Upper lobe of left lung (tissue), 6 donors: ENCODE measurements around the gene CASS4. TPM values are rescaled to one million over a fixed set of nuclear protein-coding genes. Genes with fewer than 3 reads are reported as not detected.
A peak's percentile ranks its signal among the peaks of the same experiment; 100 is the strongest.

Experiments used
- ATAC-seq, 2 donors: fragments of 200-7000 bp; cut with Tn5 transposase; one replicate each; pipeline ENCODE4 v1.9.1; 2022; ENCODE audit warnings: mild to moderate bottlenecking in 2 of 2, moderate library complexity in 2 of 2; ENCODE audit not compliant: low FRiP score in 2 of 2
- DNase-seq, 2 donors: peaks; one replicate each; pipeline ENCODE4 v3.0.0-alpha.2; 2019 to 2020
- H3K27ac ChIP-seq, 4 donors: fragments of 200-600 bp; sonication (generic); one replicate each; pipeline ENCODE4 v1.5.1; 2016 to 2019
- H3K27me3 ChIP-seq, 4 donors: fragments of 200-600 bp; sonication (generic); one replicate each; pipeline ENCODE4 v1.5.1; 2017 to 2019
- H3K36me3 ChIP-seq, 4 donors: fragments of 200-600 bp; sonication (generic); one replicate each; pipeline ENCODE4 v1.5.1; 2016 to 2019
- H3K4me1 ChIP-seq, 4 donors: fragments of 200-600 bp; sonication (generic); one replicate each; pipeline ENCODE4 v1.5.1; 2018 to 2019
- H3K4me3 ChIP-seq, 4 donors: fragments of 200-600 bp; sonication (generic); one replicate each; pipeline ENCODE4 v1.5.1; 2017 to 2019; ENCODE audit warnings: mild to moderate bottlenecking in 2 of 4, moderate library complexity in 1 of 4
- H3K9me3 ChIP-seq, 4 donors: fragments of 200-600 bp; sonication (generic); one replicate each; pipeline ENCODE4 v1.5.1; 2018 to 2019
- EP300 ChIP-seq, 4 donors: sonication (generic); formaldehyde crosslinking; IDR thresholded peaks; one replicate each; pipeline ENCODE4 v1.5.1; 2017; ENCODE audit warnings: antibody characterized with exemption in 4 of 4, control low read depth in 2 of 4
- POLR2A ChIP-seq, 4 donors: fragments of 450-650 bp; IDR thresholded peaks; one replicate each; pipeline ENCODE4 v1.5.1; 2016 to 2017; ENCODE audit warnings: antibody characterized with exemption in 4 of 4, mild to moderate bottlenecking in 2 of 4
- POLR2AphosphoS5 ChIP-seq, 2 donors: sonication (generic); formaldehyde crosslinking; IDR thresholded peaks; one replicate each; pipeline ENCODE4 v1.5.1; 2017; ENCODE audit warnings: antibody characterized with exemption in 2 of 2
- WGBS, 2 donors: methylation state at CpG; one replicate each; pipeline ENCODE4 v1.1.5; 2017 to 2018; 5-methylcytosine and 5-hydroxymethylcytosine counted together
- total RNA-seq, 6 donors: library from RNA; depleted of rRNA in 4 of 6; stranded (reverse); fragments of >200 nt in 4 of 6; gene quantifications; one replicate each; pipeline versions ENCODE4 v1.1.0 to v1.2.1, GENCODE V29; 2016 to 2021
- TF ChIP-seq, protein P1 (sequence below), 6 experiments: fragments of 450-650 bp in 4 of 6; fragments of 200-600 bp in 2 of 6; sonication (generic) in 2 of 6; IDR thresholded peaks; one replicate each; pipeline ENCODE4 v1.5.1; 2016 to 2019; ENCODE audit warnings: antibody characterized with exemption in 6 of 6
- donor health status: DM: no; HTN: no; CAD: no; lungs with moderate emphysema.
- donor health status: DM: no; HTN: yes; CAD: no; lungs with severe emphysema.

CASS4 gene
- total RNA-seq, 6 donors from 2014 or later, result 13.4 to 31.4 (median 19.5) TPM

DNA sequence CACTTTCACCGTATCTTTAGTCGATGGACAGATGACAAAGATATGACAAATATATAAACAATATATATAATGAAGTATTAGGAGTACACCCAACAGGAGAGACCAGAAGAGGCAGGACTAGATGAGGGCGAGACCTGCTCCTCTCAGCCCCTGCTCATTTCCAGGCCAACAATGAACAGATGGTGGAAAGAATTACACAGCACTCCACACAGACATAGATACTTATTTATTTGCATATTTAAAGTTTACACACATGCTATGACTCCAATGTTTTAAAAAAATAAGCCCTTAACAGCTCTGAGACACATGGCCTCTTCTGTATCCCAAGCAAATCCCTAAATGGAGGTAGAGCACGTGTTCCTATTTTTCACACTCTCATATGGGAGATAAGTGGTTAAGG is 42.9 kb upstream of the CASS4 start:
- H3K36me3 ChIP-seq, result peaks cover 11 to 53% (median 35%) of the 10 kb centered on the region in 4 donors
- ATAC-seq (no peak), DNase-seq (no peak)
- no peak overlapping the region for H3K4me3 ChIP-seq
- H3K4me1 ChIP-seq, result no peaks in the 10 kb centered on the region
- WGBS, 2 donors, result 91 to 94% methylated on average over 4 of the region's 4 CpGs
- no peak overlapping the region for H3K27ac ChIP-seq
- TF ChIP-seq POLR2AphosphoS5 (IDR thresholded peaks at IDR 0.05) (no peak), EP300 (IDR thresholded peaks at IDR 0.05) (no peak), POLR2A (IDR thresholded peaks at IDR 0.05) (no peak)
- TF ChIP-seq, protein P1, sequence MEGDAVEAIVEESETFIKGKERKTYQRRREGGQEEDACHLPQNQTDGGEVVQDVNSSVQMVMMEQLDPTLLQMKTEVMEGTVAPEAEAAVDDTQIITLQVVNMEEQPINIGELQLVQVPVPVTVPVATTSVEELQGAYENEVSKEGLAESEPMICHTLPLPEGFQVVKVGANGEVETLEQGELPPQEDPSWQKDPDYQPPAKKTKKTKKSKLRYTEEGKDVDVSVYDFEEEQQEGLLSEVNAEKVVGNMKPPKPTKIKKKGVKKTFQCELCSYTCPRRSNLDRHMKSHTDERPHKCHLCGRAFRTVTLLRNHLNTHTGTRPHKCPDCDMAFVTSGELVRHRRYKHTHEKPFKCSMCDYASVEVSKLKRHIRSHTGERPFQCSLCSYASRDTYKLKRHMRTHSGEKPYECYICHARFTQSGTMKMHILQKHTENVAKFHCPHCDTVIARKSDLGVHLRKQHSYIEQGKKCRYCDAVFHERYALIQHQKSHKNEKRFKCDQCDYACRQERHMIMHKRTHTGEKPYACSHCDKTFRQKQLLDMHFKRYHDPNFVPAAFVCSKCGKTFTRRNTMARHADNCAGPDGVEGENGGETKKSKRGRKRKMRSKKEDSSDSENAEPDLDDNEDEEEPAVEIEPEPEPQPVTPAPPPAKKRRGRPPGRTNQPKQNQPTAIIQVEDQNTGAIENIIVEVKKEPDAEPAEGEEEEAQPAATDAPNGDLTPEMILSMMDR (IDR thresholded peaks at IDR 0.05), result no peak
- no peaks in the 10 kb centered on the region for H3K9me3 ChIP-seq
- H3K27me3 ChIP-seq, result no peaks in the 10 kb centered on the region

DNA sequence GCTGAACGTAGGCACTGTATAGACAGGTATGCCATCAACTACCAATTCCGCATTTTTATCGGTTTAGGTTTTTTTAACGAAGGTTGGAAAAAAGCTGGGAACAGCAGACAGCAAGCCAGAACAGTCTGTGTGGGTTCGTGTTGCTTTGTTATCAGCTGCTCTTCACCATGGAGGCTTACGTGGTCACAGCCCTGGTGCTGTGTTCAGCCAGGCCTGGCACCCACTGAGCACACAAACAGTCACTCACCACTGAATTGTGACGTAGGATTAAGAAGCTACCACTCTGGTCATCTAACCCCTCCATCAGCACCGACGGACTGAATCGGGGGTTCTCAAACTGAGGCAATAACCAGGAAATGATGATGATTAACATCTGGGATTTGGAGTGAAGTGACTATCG is 40.1 kb upstream of the CASS4 start:
- ATAC-seq, result no peak
- 89 to 93% methylated on average over 11 of the region's 11 CpGs for WGBS, 2 donors
- Histone ChIP-seq H3K27ac (no peak overlapping the region), H3K9me3 (no peaks in the 10 kb centered on the region), H3K4me3 (no peak overlapping the region), H3K4me1 (no peaks in the 10 kb centered on the region), H3K36me3 (peaks cover 0 to 29% (median 15%) of the 10 kb centered on the region in 4 donors), H3K27me3 (no peaks in the 10 kb centered on the region)
- TF ChIP-seq, protein P1 (IDR thresholded peaks at IDR 0.05), result no peak
- TF ChIP-seq POLR2AphosphoS5 (IDR thresholded peaks at IDR 0.05) (no peak), POLR2A (IDR thresholded peaks at IDR 0.05) (no peak), EP300 (IDR thresholded peaks at IDR 0.05) (no peak)
- no peak for DNase-seq

DNA sequence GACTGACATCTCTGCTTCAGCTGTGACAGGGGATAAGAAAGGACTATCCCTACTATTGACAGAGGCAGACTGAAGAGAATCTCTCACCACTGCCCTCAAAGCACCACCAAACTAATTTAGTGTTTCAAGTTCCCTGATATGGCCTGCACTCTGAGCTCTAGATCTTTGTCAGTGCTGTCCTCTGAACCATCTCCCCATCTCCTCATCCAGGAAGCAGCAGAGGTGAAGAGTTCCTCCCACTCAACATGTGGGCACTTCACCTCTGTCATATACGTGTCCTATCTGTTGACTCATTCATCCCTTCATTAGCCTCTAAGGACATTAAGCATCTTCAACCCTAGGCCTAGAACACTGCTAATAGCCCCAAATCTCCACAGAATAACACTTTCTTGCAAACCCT is 39.2 kb upstream of the CASS4 start:
- H3K9me3 ChIP-seq, result no peaks in the 10 kb centered on the region
- WGBS, 2 donors, result 58 to 78% methylated on average over 1 of the region's 1 CpG
- no peak overlapping the region for H3K27ac ChIP-seq
- H3K36me3 ChIP-seq, result peaks cover 0 to 20% (median 6%) of the 10 kb centered on the region in 4 donors
- no peak for ATAC-seq
- DNase-seq, result no peak
- H3K4me1 ChIP-seq, result no peaks in the 10 kb centered on the region
- H3K4me3 ChIP-seq, result no peak overlapping the region
- no peak for TF ChIP-seq POLR2A (IDR thresholded peaks at IDR 0.05)
- no peak for TF ChIP-seq POLR2AphosphoS5 (IDR thresholded peaks at IDR 0.05)
- no peak for TF ChIP-seq EP300 (IDR thresholded peaks at IDR 0.05)
- TF ChIP-seq, protein P1 (IDR thresholded peaks at IDR 0.05), result no peak
- no peaks in the 10 kb centered on the region for H3K27me3 ChIP-seq

DNA sequence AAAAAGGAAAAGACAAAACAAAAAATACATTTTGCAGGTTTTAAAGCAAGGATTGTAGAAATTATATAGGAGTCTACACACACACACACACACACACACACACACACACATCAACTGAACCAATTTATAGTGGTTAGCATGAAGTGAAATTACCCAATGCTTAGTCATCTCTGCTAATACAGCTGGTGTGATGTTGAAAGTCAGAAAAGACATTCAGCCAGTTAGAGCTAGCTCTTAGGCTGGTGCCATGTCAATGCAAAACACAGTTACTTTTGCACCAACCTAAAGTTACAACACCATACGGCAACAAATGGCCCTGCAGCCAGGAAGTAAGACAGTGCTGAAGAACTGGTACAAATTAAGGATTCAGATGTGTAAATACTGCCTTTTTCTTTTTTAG is 38.1 kb upstream of the CASS4 start:
- Histone ChIP-seq H3K36me3 (peaks cover 0 to 9% (median 2%) of the 10 kb centered on the region in 4 donors), H3K27me3 (no peaks in the 10 kb centered on the region), H3K4me3 (no peak overlapping the region), H3K9me3 (no peaks in the 10 kb centered on the region), H3K27ac (no peak overlapping the region), H3K4me1 (no peaks in the 10 kb centered on the region)
- ATAC-seq (peak; percentile 55 to 63), DNase-seq (peak in 1 of 2 donors; percentile 32)
- WGBS, 2 donors, result 20 to 62% methylated on average over 1 of the region's 1 CpG
- TF ChIP-seq EP300 (IDR thresholded peaks at IDR 0.05), result no peak
- TF ChIP-seq POLR2A (IDR thresholded peaks at IDR 0.05), result no peak
- peak in 1 of 2 donors; percentile 46 for TF ChIP-seq POLR2AphosphoS5 (IDR thresholded peaks at IDR 0.05)
- TF ChIP-seq, protein P1 (IDR thresholded peaks at IDR 0.05), result no peak

DNA sequence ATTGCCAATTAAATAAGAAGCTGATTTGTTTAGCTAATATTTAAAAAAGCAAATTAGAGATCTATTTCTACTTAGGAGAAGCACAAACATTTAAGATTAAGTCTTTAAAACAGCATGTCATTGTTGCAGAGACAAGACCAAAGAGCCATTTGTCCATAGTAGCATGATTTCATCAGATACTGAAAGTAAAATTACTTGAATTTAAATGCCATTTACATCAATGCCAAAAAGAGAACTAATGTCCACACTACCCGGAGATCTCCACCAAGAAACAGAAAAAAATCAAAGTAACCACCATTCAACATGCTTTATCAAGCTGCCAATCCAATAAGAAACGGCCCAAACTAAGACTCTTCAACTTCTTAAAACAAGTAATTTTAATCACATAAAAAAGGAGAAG is 35.7 kb upstream of the CASS4 start:
- H3K4me1 ChIP-seq, result peaks cover 0 to 6% (median 0%) of the 10 kb centered on the region in 4 donors

More for the DNA sequence above, 35.7 kb upstream of the CASS4 start:
- 65 to 69% methylated on average over 2 of the region's 2 CpGs for WGBS, 2 donors
- Histone ChIP-seq H3K36me3 (no peaks in the 10 kb centered on the region), H3K27ac (no peak overlapping the region), H3K4me3 (no peak overlapping the region), H3K9me3 (no peaks in the 10 kb centered on the region), H3K27me3 (no peaks in the 10 kb centered on the region)
- no peak for DNase-seq
- TF ChIP-seq POLR2A (IDR thresholded peaks at IDR 0.05), result no peak
- TF ChIP-seq EP300 (IDR thresholded peaks at IDR 0.05), result no peak
- TF ChIP-seq, protein P1 (IDR thresholded peaks at IDR 0.05), result no peak
- TF ChIP-seq POLR2AphosphoS5 (IDR thresholded peaks at IDR 0.05), result no peak
- no peak for ATAC-seq
